ENCODE data around the gene PARL.

PARL gene

GRCh38 chr3:183779896-183780465 lies 104.7 kb downstream of the PARL start:
- Histone ChIP-seq H3K4me1 (no peaks in the 10 kb centered on the region), H3K4me3 (ENCODE audit: low read depth, low read length) (no peak overlapping the region), H3K9me3 (no peaks in the 10 kb centered on the region), H3K36me3 (peaks cover 94% of the 10 kb centered on the region), H3K27me3 (no peaks in the 10 kb centered on the region)
- no peak for TF ChIP-seq CTCF (IDR thresholded peaks at IDR 0.05; ENCODE audit: low read depth, low read length)
- DNase-seq: no peak
